AML-193 (cell line): Measurements from ENCODE around the gene KRTAP10-3.
A peak's percentile ranks its signal among the peaks of the same experiment; 100 is the strongest.
"Not testable (repeated sequence)": the region's sequence is repeated elsewhere in the genome, so short reads cannot be mapped to it uniquely, and the experiment has no call there.

Source experiments
- DNase-seq, 2 experiments: peaks; one replicate each; lab custom pipeline; 2025; lab: John Stamatoyannopoulos, UW

KRTAP10-3 gene

GRCh38 chr21:44571296-44571695, 12.7 kb upstream of the KRTAP10-3 start:
- no peak for DNase-seq

- no peak for DNase-seq
Observed at GRCh38 chr21:44569861-44570517, 11.4 kb upstream of the KRTAP10-3 start.

GRCh38 chr21:44568667-44569556, 10.3 kb upstream of the KRTAP10-3 start:
- DNase-seq = no peak

- no peak for DNase-seq
Observed at GRCh38 chr21:44568261-44568660, 9.7 kb upstream of the KRTAP10-3 start.

GRCh38 chr21:44567481-44568171, 9.0 kb upstream of the KRTAP10-3 start:
- DNase-seq = no peak

- DNase-seq = peak; percentile 24 to 33
Observed at GRCh38 chr21:44566403-44566802, 7.8 kb upstream of the KRTAP10-3 start.

- no peak for DNase-seq
Observed at GRCh38 chr21:44564886-44565598, 6.4 kb upstream of the KRTAP10-3 start.

GRCh38 chr21:44564099-44564498, 5.5 kb upstream of the KRTAP10-3 start:
- DNase-seq = no peak

- DNase-seq = not testable (repeated sequence)
Observed at GRCh38 chr21:44558329-44558675, 293 bp downstream of the KRTAP10-3 start.

GRCh38 chr21:44557491-44558328, 885 bp downstream of the KRTAP10-3 start:
- DNase-seq = no peak

GRCh38 chr21:44556879-44557278, 1.7 kb downstream of the KRTAP10-3 start:
- no peak for DNase-seq

- DNase-seq = no peak
Observed at GRCh38 chr21:44555200-44555875, 3.3 kb downstream of the KRTAP10-3 start.

- DNase-seq = no peak
Observed at GRCh38 chr21:44552681-44553080, 5.9 kb downstream of the KRTAP10-3 start.

GRCh38 chr21:44552136-44552535, 6.5 kb downstream of the KRTAP10-3 start:
- DNase-seq = no peak

- no peak for DNase-seq
Observed at GRCh38 chr21:44551340-44551961, 7.1 kb downstream of the KRTAP10-3 start, which contains the start of gene KRTAP10-2. TSS of gene KRTAP10-2 (minus strand) at chr21:44551505. CDS start at chr21:44551458, 47 bp downstream.

- no peak for DNase-seq
Observed at GRCh38 chr21:44550807-44551206, 7.8 kb downstream of the KRTAP10-3 start.

GRCh38 chr21:44550285-44550684, 8.3 kb downstream of the KRTAP10-3 start:
- not testable (repeated sequence) for DNase-seq

GRCh38 chr21:44549525-44550211, 8.9 kb downstream of the KRTAP10-3 start:
- DNase-seq = no peak

GRCh38 chr21:44548922-44549321, 9.7 kb downstream of the KRTAP10-3 start:
- DNase-seq = no peak
